Right hindlimb (tissue), 1 donor: Measurements from ENCODE around the gene SLC4A5.
A peak's percentile ranks its signal among the peaks of the same experiment; 100 is the strongest.
"Not testable (repeated sequence)": the region's sequence is repeated elsewhere in the genome, so short reads cannot be mapped to it uniquely, and the experiment has no call there.

Source experiments
- DNase-seq: peaks from one replicate; pipeline ENCODE4 v3.0.0-alpha.2; 2018

SLC4A5 gene

GRCh38 chr2:74228772-74229171 is 114.4 kb downstream of the SLC4A5 start:
- DNase-seq: no peak

GRCh38 chr2:74227646-74228045 is 115.6 kb downstream of the SLC4A5 start:
- no peak for DNase-seq

GRCh38 chr2:74226648-74227213 is 116.5 kb downstream of the SLC4A5 start:
- DNase-seq: no peak

- DNase-seq: no peak
These were observed 117.3 kb downstream of the SLC4A5 start for GRCh38 chr2:74225698-74226459.

GRCh38 chr2:74223941-74224770 is 119.1 kb downstream of the SLC4A5 start:
- DNase-seq: no peak

GRCh38 chr2:74222300-74222650 is 120.9 kb downstream of the SLC4A5 start:
- no peak for DNase-seq

- no peak for DNase-seq
These were observed 121.5 kb downstream of the SLC4A5 start for GRCh38 chr2:74221604-74222299.

- no peak for DNase-seq
These were observed 122.1 kb downstream of the SLC4A5 start for GRCh38 chr2:74221091-74221490.

- DNase-seq: no peak
These were observed 123.2 kb downstream of the SLC4A5 start for GRCh38 chr2:74219846-74220486.

GRCh38 chr2:74216642-74217041 is 126.6 kb downstream of the SLC4A5 start:
- DNase-seq: no peak

GRCh38 chr2:74215771-74216170 is 127.4 kb downstream of the SLC4A5 start:
- DNase-seq: not testable (repeated sequence)

- no peak for DNase-seq
These were observed 130.4 kb downstream of the SLC4A5 start for GRCh38 chr2:74212702-74213410.

- no peak for DNase-seq
These were observed 137.0 kb downstream of the SLC4A5 start for GRCh38 chr2:74206180-74206688.

- no peak for DNase-seq
These were observed 137.6 kb downstream of the SLC4A5 start for GRCh38 chr2:74205596-74205995.

GRCh38 chr2:74205113-74205512 is 138.1 kb downstream of the SLC4A5 start:
- DNase-seq: no peak

- DNase-seq: no peak
These were observed 138.8 kb downstream of the SLC4A5 start for GRCh38 chr2:74204436-74204835.

- no peak for DNase-seq
These were observed 141.6 kb downstream of the SLC4A5 start for GRCh38 chr2:74201596-74201995.

- DNase-seq: no peak
These were observed 142.0 kb downstream of the SLC4A5 start for GRCh38 chr2:74201196-74201595.

GRCh38 chr2:74199871-74200305 is 143.3 kb downstream of the SLC4A5 start:
- DNase-seq: no peak

- no peak for DNase-seq
These were observed 143.9 kb downstream of the SLC4A5 start for GRCh38 chr2:74199275-74199701.

GRCh38 chr2:74198461-74199274 is 144.5 kb downstream of the SLC4A5 start, which contains the start of gene MTHFD2:
TSS of gene MTHFD2 (plus strand) at chr2:74198615. CDS start at chr2:74198642, 27 bp downstream.
- DNase-seq: peak; percentile 94
